Lung (tissue), 12 donors: ENCODE data around the gene TMEM221. TPM values are rescaled to one million over a fixed set of nuclear protein-coding genes. Genes with fewer than 3 reads are reported as not detected.

Experiments used
- ATAC-seq: fragments of 200-7000 bp; cut with Tn5 transposase; one replicate; pipeline ENCODE4 v1.9.1; 2020; ENCODE audit warnings: moderate number of reproducible peaks; ENCODE audit not compliant: insufficient read depth, low FRiP score
- DNase-seq, 3 donors: peaks; one replicate each; pipeline ENCODE4 v3.0.0-alpha.2; 2013 to 2017
- H3K27ac ChIP-seq, 2 donors: one replicate each; pipeline ENCODE4 v1.5.1; 2013; ENCODE audit warnings: mild to moderate bottlenecking in 2 of 2, moderate library complexity in 2 of 2, control low read depth in 1 of 2, inconsistent platforms in 1 of 2, low read depth in 1 of 2, low read length in 1 of 2
- H3K27me3 ChIP-seq, 3 donors: one replicate each; pipeline ENCODE4 v1.5.1; 2013; ENCODE audit warnings: low read length in 2 of 3; ENCODE audit not compliant: control insufficient read depth in 3 of 3, insufficient read depth in 3 of 3
- H3K36me3 ChIP-seq, 4 donors: one replicate each; pipeline ENCODE4 v1.5.1; 2013; ENCODE audit warnings: low read length in 4 of 4, mild to moderate bottlenecking in 1 of 4, moderate library complexity in 1 of 4; ENCODE audit not compliant: control insufficient read depth in 4 of 4, insufficient read depth in 4 of 4
- H3K4me1 ChIP-seq, 5 donors: one replicate each; pipeline ENCODE4 v1.5.1; 2013; ENCODE audit warnings: low read length in 5 of 5, mild to moderate bottlenecking in 2 of 5, moderate library complexity in 1 of 5; ENCODE audit not compliant: control insufficient read depth in 5 of 5, insufficient read depth in 5 of 5
- H3K4me3 ChIP-seq: one replicate; pipeline ENCODE4 v1.5.1; 2013; ENCODE audit warnings: mild to moderate bottlenecking, control low read depth, moderate library complexity
- H3K9ac ChIP-seq, 2 donors: one replicate each; pipeline ENCODE4 v1.5.1; 2013; ENCODE audit warnings: low read length in 2 of 2, control low read depth in 1 of 2; ENCODE audit not compliant: insufficient read depth in 1 of 2
- H3K9me3 ChIP-seq, 4 donors: one replicate each; pipeline ENCODE4 v1.5.1; 2013; ENCODE audit warnings: low read length in 3 of 4, mild to moderate bottlenecking in 1 of 4, moderate library complexity in 1 of 4; ENCODE audit not compliant: control insufficient read depth in 4 of 4, insufficient read depth in 3 of 4
- CTCF ChIP-seq: IDR thresholded peaks from 2 replicates; pipeline ENCODE4 v1.5.1; 2012; ENCODE audit warnings: mild to moderate bottlenecking; ENCODE audit errors: control extremely low read depth, extremely low read depth
- WGBS, 2 donors: extraction: QIAGEN DNeasy Blood & Tissue Kit; methylation state at CpG; one replicate each; pipeline ENCODE4 v1.1.7; 2013; 5-methylcytosine and 5-hydroxymethylcytosine counted together
- polyA plus RNA-seq, 2 donors: library from polyadenylated mRNA; stranded (reverse); fragments of 200-250 nt; gene quantifications; one replicate each; pipeline ENCODE4 v1.2.1, GENCODE V29; 2013
- total RNA-seq, 2 donors: library from RNA; depleted of rRNA in 1 of 2; stranded (reverse); fragments of >200 nt in 1 of 2; gene quantifications; one replicate each; pipeline ENCODE4 v1.2.1, GENCODE V29; 2014 to 2021
- donor health status: control.
- donor health status: control.
- donor health status: Bipolar disorder and iron deficiency.
- donor health status: healthy.
- donor health status: DM: yes; HTN: yes; CAD: no.

Gene TMEM221
- total and polyA plus RNA-seq, 4 donors = 0.06 to 0.57 (median 0.10) TPM

DNA sequence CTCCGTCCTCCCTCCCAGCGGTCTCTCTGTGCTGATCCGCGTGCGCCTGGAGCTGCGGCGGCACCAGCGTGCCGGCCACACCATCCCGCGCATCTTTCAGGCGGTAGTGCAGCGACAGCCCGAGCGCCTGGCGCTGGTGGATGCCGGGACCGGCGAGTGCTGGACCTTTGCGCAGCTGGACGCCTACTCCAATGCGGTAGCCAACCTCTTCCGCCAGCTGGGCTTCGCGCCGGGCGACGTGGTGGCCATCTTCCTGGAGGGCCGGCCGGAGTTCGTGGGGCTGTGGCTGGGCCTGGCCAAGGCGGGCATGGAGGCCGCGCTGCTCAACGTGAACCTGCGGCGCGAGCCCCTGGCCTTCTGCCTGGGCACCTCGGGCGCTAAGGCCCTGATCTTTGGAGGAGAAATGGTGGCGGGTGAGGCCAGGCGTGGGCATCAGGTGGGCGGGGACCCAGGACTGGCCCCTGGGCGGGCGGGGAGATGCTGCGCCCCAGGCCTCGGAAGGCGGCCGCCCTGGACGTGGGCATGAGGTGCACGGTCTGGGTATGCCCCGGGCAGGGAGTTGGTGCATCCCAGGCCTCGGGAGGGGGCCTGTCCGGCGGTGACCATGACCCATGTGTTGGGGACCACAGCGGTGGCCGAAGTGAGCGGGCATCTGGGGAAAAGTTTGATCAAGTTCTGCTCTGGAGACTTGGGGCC lies 38.2 kb upstream of the TMEM221 start:
- no peak overlapping the region for H3K4me3 ChIP-seq
- peaks cover 0 to 11% (median 0%) of the 10 kb centered on the region in 5 donors for H3K4me1 ChIP-seq
- no peaks in the 10 kb centered on the region for H3K9me3 ChIP-seq
- DNase-seq (no peak), ATAC-seq (no peak)
- no peaks in the 10 kb centered on the region for H3K27me3 ChIP-seq
- 96 to 98% methylated on average over 58 of the region's 58 CpGs for WGBS, 2 donors
- H3K27ac ChIP-seq = no peak overlapping the region
- peaks cover 0 to 8% (median 4%) of the 10 kb centered on the region in 4 donors for H3K36me3 ChIP-seq
- H3K9ac ChIP-seq = no peak overlapping the region
- TF ChIP-seq CTCF = no peak

DNA sequence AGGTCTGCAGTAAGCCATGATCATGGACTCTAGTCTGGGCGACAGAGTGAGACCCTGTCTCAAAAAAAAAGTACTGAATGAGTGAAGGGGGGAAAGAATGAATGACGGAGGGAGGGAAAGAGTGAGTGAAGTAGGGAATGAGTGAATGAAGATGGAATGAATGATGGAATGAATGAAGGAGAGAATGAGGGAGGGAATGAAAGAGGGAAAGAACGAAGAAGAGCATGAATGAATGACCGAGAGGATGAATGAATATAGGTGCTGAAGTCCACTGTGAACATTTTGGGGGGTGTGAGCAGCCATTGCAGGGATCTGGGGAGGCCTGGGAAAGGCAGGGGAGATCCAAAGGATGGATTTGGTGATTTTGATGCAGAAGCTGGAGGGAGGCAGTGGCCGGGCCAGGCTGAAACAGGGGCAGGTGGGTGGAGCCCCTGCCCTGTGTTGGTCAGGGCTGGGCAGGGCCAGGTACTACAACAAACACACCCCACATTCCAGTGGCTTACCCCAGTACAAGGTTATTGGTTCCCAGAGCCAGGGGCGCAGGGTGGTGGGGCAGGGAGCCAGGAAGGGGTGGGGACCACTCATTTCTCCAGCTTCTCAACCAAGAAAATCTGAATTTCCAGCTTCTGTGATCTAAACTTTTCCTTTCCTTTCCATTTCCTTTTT lies 36.2 kb upstream of the TMEM221 start:
- no peaks in the 10 kb centered on the region for H3K9me3 ChIP-seq
- TF ChIP-seq CTCF = no peak
- no peak for DNase-seq
- H3K4me3 ChIP-seq = no peak overlapping the region
- 94% methylated on average over 6 of the region's 6 CpGs for WGBS, 2 donors
- H3K36me3 ChIP-seq = peaks cover 0 to 5% (median 1%) of the 10 kb centered on the region in 4 donors
- ATAC-seq = no peak
- H3K4me1 ChIP-seq = peaks cover 0 to 11% (median 0%) of the 10 kb centered on the region in 5 donors
- no peak overlapping the region for H3K27ac ChIP-seq
- H3K27me3 ChIP-seq = no peaks in the 10 kb centered on the region
- no peak overlapping the region for H3K9ac ChIP-seq

DNA sequence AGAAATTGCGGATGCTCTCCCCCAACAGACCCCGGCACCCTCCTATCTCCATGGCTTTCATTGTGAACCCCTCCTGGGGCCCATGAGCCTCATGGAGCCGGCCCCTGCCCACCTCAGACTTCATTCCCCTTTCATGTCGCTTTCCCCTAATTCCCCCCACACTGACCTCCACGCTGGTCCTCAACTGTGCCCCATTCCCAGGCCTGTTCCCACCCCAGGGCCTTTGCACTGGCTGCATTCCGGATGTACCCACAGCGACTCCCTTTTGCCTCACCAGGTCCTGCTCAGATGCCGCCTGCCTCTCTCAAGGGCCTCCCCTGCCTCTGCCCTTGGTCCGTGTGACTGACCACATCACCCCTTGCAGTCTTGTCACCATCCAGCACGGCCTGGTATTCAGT lies 35.1 kb upstream of the TMEM221 start:
- peaks cover 0 to 10% (median 0%) of the 10 kb centered on the region in 5 donors for H3K4me1 ChIP-seq
- H3K36me3 ChIP-seq = peaks cover 0 to 3% (median 0%) of the 10 kb centered on the region in 4 donors
- H3K4me3 ChIP-seq = no peak overlapping the region
- no peaks in the 10 kb centered on the region for H3K9me3 ChIP-seq
- TF ChIP-seq CTCF = no peak
- DNase-seq = no peak
- no peaks in the 10 kb centered on the region for H3K27me3 ChIP-seq
- 96 to 98% methylated on average over 10 of the region's 10 CpGs for WGBS, 2 donors
- no peak for ATAC-seq
- no peak overlapping the region for H3K27ac ChIP-seq
- no peak overlapping the region for H3K9ac ChIP-seq
